CD4-positive, alpha-beta T cell (primary cell): ENCODE data around the gene RBM20. TPM values are rescaled to one million over a fixed set of nuclear protein-coding genes. Genes with fewer than 3 reads are reported as not detected.

Experiments used
- ATAC-seq: fragments of 200-7000 bp; cut with Tn5 transposase; one replicate; pipeline ENCODE4 v1.10.0; 2022; ENCODE audit warnings: mild to moderate bottlenecking; ENCODE audit not compliant: poor library complexity
- CTCF ChIA-PET: fragments of 350-600 bp; sonication (Branson Sonifier 250); formaldehyde crosslinking; loops from one replicate; lab custom pipeline; 2021; ENCODE audit warnings: antibody characterized with exemption, inconsistent platforms; lab: Charles Lee
- POLR2A ChIA-PET: fragments of 350-600 bp; sonication (Branson Sonifier 250); formaldehyde crosslinking; loops from one replicate; lab custom pipeline; 2021; ENCODE audit warnings: antibody characterized with exemption, inconsistent platforms; lab: Charles Lee
- DNase-seq, 14 experiments: peaks; one replicate each; pipeline ENCODE4 v3.0.0-alpha.2; 2013 to 2020; ENCODE audit warnings: mixed read lengths in 2 of 14
- H3K27ac ChIP-seq, 2 donors: one replicate each; pipeline versions ENCODE4 v1.5.1 to v1.7.0; 2013; ENCODE audit warnings: low read length in 2 of 2, low read depth in 1 of 2, mild to moderate bottlenecking in 1 of 2
- H3K27me3 ChIP-seq, 2 experiments: 1 replicate in 1 of 2; 2 replicates in 1 of 2; pipeline versions ENCODE4 v1.6.1 to v1.7.0; 2013; ENCODE audit warnings: low read length in 2 of 2, control low read depth in 1 of 2, mild to moderate bottlenecking in 1 of 2, moderate library complexity in 1 of 2; ENCODE audit not compliant: insufficient read depth in 2 of 2, control insufficient read depth in 1 of 2
- H3K36me3 ChIP-seq: one replicate; pipeline ENCODE4 v1.6.1; 2013; ENCODE audit warnings: low read length, control low read depth; ENCODE audit not compliant: insufficient read depth
- H3K4me1 ChIP-seq: one replicate; pipeline ENCODE4 v1.6.1; 2013; ENCODE audit warnings: low read length, control low read depth; ENCODE audit not compliant: insufficient read depth
- H3K4me3 ChIP-seq: one replicate; pipeline ENCODE4 v1.5.1; 2013; ENCODE audit warnings: mild to moderate bottlenecking, low read length, moderate library complexity
- H3K9me3 ChIP-seq, 2 experiments: 1 replicate in 1 of 2; 2 replicates in 1 of 2; pipeline versions ENCODE4 v1.6.1 to v1.7.0; 2013; ENCODE audit warnings: low read length in 2 of 2, mild to moderate bottlenecking in 2 of 2, control low read depth in 1 of 2, moderate library complexity in 1 of 2; ENCODE audit not compliant: control insufficient read depth in 1 of 2, insufficient read depth in 1 of 2
- H3K27ac Mint-ChIP-seq: one replicate; pipeline ENCODE4 v1.8.0; 2020; ENCODE audit warnings: mixed read lengths
- H3K27me3 Mint-ChIP-seq: one replicate; pipeline ENCODE4 v1.8.0; 2021; ENCODE audit warnings: mixed read lengths
- H3K36me3 Mint-ChIP-seq: one replicate; pipeline ENCODE4 v1.8.0; 2021; ENCODE audit warnings: low read depth, mixed read lengths
- H3K4me1 Mint-ChIP-seq: one replicate; pipeline ENCODE4 v1.8.0; 2021; ENCODE audit warnings: low read depth, mixed read lengths
- H3K4me3 Mint-ChIP-seq: one replicate; pipeline ENCODE4 v1.8.0; 2020; ENCODE audit warnings: mild to moderate bottlenecking, mixed read lengths
- H3K9me3 Mint-ChIP-seq: one replicate; pipeline ENCODE4 v1.8.0; 2020; ENCODE audit warnings: mixed read lengths
- CTCF ChIP-seq: fragments of 200-600 bp; IDR thresholded peaks from one replicate; pipeline ENCODE4 v1.8.0; 2022; ENCODE audit warnings: antibody characterized with exemption, mild to moderate bottlenecking
- intact Hi-C, 2 experiments: fragments of 100-400 bp; cut with DNase I in 1 of 2; cut with micrococcal nuclease in 1 of 2; formaldehyde crosslinking; loops; one replicate each; pipeline versions ENCODE4 v1.15.1 to v1.9.0; 2023 to 2025; cut with DNase I, micrococcal nuclease
- total RNA-seq, 174 experiments: library from RNA in 2 of 174; stranded (reverse) in 2 of 174; gene quantifications; one replicate each; pipeline ENCODE4 v1.2.3 and lab custom pipeline; 2021 to 2026

The RBM20 gene
- total RNA-seq, 2 experiments from 2014 or later: 0.91 to 1.1 TPM

DNA sequence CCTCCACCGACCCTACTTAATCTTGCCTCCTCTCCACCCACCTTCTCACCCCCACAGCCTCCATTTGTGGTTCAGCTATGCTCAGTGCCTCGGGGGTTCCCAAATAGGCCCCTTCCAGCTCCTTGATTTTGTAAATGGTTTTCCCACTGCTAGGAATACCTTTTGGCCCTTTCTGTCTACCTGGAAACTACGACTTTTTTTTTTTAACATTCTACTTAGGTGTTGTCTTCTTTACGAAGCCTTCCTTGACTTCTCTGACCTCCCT is 200.4 kb downstream of the RBM20 start:
- intact Hi-C loops: no loop called here
- ChIA-PET POLR2A (interaction anchor here (1.1 to 2.1 kb wide), 5 partner anchors 8 to 35 kb away, joined by 3 to 9 read pairs (median 4); no protein-coding TSS in a partner anchor), CTCF (interaction anchor here (0.5 kb wide), 1 partner anchor 45 kb away, joined by 3 read pairs; no protein-coding TSS in a partner anchor)
- no peaks in the 10 kb centered on the region for H3K27me3 ChIP-seq
- H3K27me3 Mint-ChIP-seq: no peaks in the 10 kb centered on the region
- DNase-seq (no peak), ATAC-seq (no peak)
- peaks cover 52% of the 10 kb centered on the region for H3K4me1 Mint-ChIP-seq
- H3K4me1 ChIP-seq: peaks cover 57% of the 10 kb centered on the region
- no peak overlapping the region for H3K4me3 Mint-ChIP-seq
- TF ChIP-seq CTCF: no peak
- no peak overlapping the region for H3K4me3 ChIP-seq
- H3K36me3 Mint-ChIP-seq: no peaks in the 10 kb centered on the region
- H3K36me3 ChIP-seq: no peaks in the 10 kb centered on the region
- H3K9me3 ChIP-seq: no peaks in the 10 kb centered on the region
- no peaks in the 10 kb centered on the region for H3K9me3 Mint-ChIP-seq
- no peak overlapping the region for H3K27ac ChIP-seq
- no peak overlapping the region for H3K27ac Mint-ChIP-seq

GRCh38 chr10:110845192-110845755 is 201.1 kb downstream of the RBM20 start:
- Histone ChIP-seq H3K4me1 (peaks cover 64% of the 10 kb centered on the region), H3K36me3 (no peaks in the 10 kb centered on the region), H3K4me3 (no peak overlapping the region), H3K9me3 (no peaks in the 10 kb centered on the region), H3K27me3 (no peaks in the 10 kb centered on the region), H3K27ac (no peak overlapping the region)
- peaks cover 59% of the 10 kb centered on the region for H3K4me1 Mint-ChIP-seq
- no peak for ATAC-seq
- intact Hi-C loops: no loop called here
- no peaks in the 10 kb centered on the region for H3K36me3 Mint-ChIP-seq
- H3K9me3 Mint-ChIP-seq: no peaks in the 10 kb centered on the region
- DNase-seq: no peak
- no peaks in the 10 kb centered on the region for H3K27me3 Mint-ChIP-seq
- TF ChIP-seq CTCF: no peak
- ChIA-PET CTCF (no interaction called here), POLR2A (no interaction called here)
- no peak overlapping the region for H3K27ac Mint-ChIP-seq
- no peak overlapping the region for H3K4me3 Mint-ChIP-seq

GRCh38 chr10:110845756-110846620 is 201.9 kb downstream of the RBM20 start:
- no peak for TF ChIP-seq CTCF
- ATAC-seq (no peak), DNase-seq (no peak)
- H3K27me3 ChIP-seq: no peaks in the 10 kb centered on the region
- H3K4me3 ChIP-seq: no peak overlapping the region
- Mint-ChIP-seq H3K4me3 (no peak overlapping the region), H3K27ac (no peak overlapping the region), H3K36me3 (no peaks in the 10 kb centered on the region), H3K4me1 (peaks cover 66% of the 10 kb centered on the region), H3K27me3 (no peaks in the 10 kb centered on the region), H3K9me3 (no peaks in the 10 kb centered on the region)
- no peak overlapping the region for H3K27ac ChIP-seq
- CTCF ChIA-PET: interaction anchor here (0.8 kb wide), 1 partner anchor 9 kb away, joined by 3 read pairs; no protein-coding TSS in a partner anchor
- POLR2A ChIA-PET: interaction anchor here (1.0 to 1.1 kb wide), 3 partner anchors 11 to 22 kb away, joined by 3 to 4 read pairs (median 4); no protein-coding TSS in a partner anchor
- H3K4me1 ChIP-seq: peaks cover 66% of the 10 kb centered on the region
- no peaks in the 10 kb centered on the region for H3K9me3 ChIP-seq
- no peaks in the 10 kb centered on the region for H3K36me3 ChIP-seq
- intact Hi-C loops: no loop called here
